ENCODE measurements around the gene RIC3.

RIC3 gene

DNA sequence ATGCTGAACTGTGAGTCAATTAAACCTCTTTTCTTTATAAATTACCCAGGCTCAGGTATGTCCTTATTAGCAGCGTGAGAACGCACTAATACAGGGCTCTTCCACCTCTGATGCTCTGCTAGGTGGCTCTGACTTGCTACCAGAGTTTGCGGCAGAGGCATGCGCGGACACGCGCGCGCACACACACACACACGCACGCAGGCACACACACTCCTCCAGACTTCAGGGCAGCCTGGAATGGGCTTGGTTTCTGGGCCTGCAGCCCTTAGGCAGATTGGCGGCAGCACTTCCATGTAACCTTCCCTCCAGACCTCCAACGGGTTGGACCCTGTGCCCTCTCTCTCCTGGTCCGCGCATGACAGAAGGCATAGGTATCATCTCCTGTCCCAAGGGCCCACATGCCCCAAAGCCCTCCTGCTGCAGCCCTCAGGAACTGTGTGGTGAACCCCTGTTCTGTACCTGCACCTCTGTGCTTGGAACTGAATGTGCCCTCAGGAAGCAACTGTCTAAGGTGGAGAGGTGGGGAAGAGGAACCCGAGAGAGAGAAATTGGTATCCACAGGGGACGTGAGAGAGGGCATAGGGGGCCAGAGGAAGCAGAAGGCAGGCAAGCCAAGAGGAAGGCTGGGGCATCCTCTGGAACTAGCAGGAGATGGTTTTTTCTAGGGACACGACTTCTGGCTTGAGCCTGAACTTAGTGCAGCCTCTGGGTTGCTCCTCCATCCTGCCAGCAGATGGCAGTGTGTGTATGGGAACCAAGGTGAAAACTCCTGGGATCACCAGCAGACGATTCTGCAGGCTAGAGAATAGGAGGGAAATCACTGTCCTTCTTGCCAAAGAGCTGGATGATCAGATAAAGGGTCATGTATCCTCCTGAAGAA lies 23.4 kb upstream of the RIC3 start:
- ChIA-PET POLR2A (no interaction called here), CTCF (interaction anchor here (0.7 to 7.1 kb wide), 18 partner anchors 15 to 377 kb away, joined by 3 to 156 read pairs (median 4); partner anchors contain the start of gene LMO1)
- H3K27me3 ChIP-seq (replicated peaks in 2 of 5; ENCODE audit: control insufficient read depth in 4 of 5, insufficient read depth in 5 of 5, low read length in 4 of 5), result no peaks in the 10 kb centered on the region
- 78% methylated on average over 18 of the region's 19 CpGs for WGBS (ENCODE audit: insufficient coverage)
- no peaks in the 10 kb centered on the region for H3K36me3 ChIP-seq (ENCODE audit: control insufficient read depth in 4 of 4, insufficient read depth in 4 of 4, low read length in 3 of 4)
- no peaks in the 10 kb centered on the region for H3K9me3 ChIP-seq (ENCODE audit: control extremely low read depth in 1 of 5, control insufficient read depth in 4 of 5, insufficient read depth in 2 of 5, low read depth in 1 of 5, low read length in 4 of 5)
- H3K27ac ChIP-seq (ENCODE audit: insufficient read depth in 1 of 2, low read depth in 1 of 2, low read length in 2 of 2, poor library complexity in 1 of 2, severe bottlenecking in 2 of 2), result no peak overlapping the region
- DNase-seq, result peak; percentile 62 to 76 (median 63)
- H3K4me3 ChIP-seq (ENCODE audit: control insufficient read depth in 1 of 7, extremely low read depth in 1 of 7, insufficient read depth in 4 of 7, low read depth in 2 of 7, low read length in 6 of 7), result no peak overlapping the region
- peaks cover 0 to 10% (median 6%) of the 10 kb centered on the region in 4 experiments for H3K4me1 ChIP-seq (ENCODE audit: control extremely low read depth in 1 of 4, control insufficient read depth in 4 of 4, insufficient read depth in 4 of 4, low read length in 3 of 4)

DNA sequence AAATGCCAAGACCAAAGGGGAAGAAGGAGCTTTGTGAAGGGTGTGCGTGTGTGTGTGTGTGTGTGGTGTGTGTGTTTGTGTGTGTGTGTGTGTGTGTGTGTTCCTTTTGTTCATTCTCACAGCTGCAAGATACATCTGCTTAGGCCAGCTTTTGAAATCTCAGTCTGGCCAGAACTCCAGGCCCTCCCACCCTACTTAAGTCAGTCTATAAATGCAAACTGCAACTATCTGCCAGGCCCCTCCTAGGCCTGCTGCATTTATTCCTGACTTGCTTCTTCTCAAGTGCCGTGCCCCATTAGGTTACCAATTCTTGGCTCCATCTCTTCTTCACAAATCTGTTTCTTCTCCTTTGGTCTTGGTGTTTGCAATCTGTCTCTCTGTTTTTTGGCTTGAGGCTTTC lies 21.6 kb upstream of the RIC3 start:
- WGBS (ENCODE audit: insufficient coverage), result 100% methylated on average over 1 of the region's 2 CpGs
- no peaks in the 10 kb centered on the region for H3K27me3 ChIP-seq (replicated peaks in 2 of 5; ENCODE audit: control insufficient read depth in 4 of 5, insufficient read depth in 5 of 5, low read length in 4 of 5)
- H3K4me3 ChIP-seq (ENCODE audit: control insufficient read depth in 1 of 7, extremely low read depth in 1 of 7, insufficient read depth in 4 of 7, low read depth in 2 of 7, low read length in 6 of 7), result no peak overlapping the region
- no peak for DNase-seq
- no peak overlapping the region for H3K27ac ChIP-seq (ENCODE audit: insufficient read depth in 1 of 2, low read depth in 1 of 2, low read length in 2 of 2, poor library complexity in 1 of 2, severe bottlenecking in 2 of 2)
- peaks cover 0 to 4% (median 0%) of the 10 kb centered on the region in 4 experiments for H3K4me1 ChIP-seq (ENCODE audit: control extremely low read depth in 1 of 4, control insufficient read depth in 4 of 4, insufficient read depth in 4 of 4, low read length in 3 of 4)
- POLR2A ChIA-PET, result interaction anchor here (0.6 kb wide), 1 partner anchor 14 kb away, joined by 3 read pairs; no protein-coding TSS in a partner anchor
- no peaks in the 10 kb centered on the region for H3K36me3 ChIP-seq (ENCODE audit: control insufficient read depth in 4 of 4, insufficient read depth in 4 of 4, low read length in 3 of 4)
- H3K9me3 ChIP-seq (ENCODE audit: control extremely low read depth in 1 of 5, control insufficient read depth in 4 of 5, insufficient read depth in 2 of 5, low read depth in 1 of 5, low read length in 4 of 5), result no peaks in the 10 kb centered on the region
- CTCF ChIA-PET, result interaction anchor here (0.6 to 3.0 kb wide), 12 partner anchors 14 to 377 kb away, joined by 3 to 23 read pairs (median 4); partner anchors contain the start of gene LMO1

GRCh38 chr11:8186429-8186828 lies 17.6 kb upstream of the RIC3 start:
- WGBS (ENCODE audit: insufficient coverage), result no CpG with 5 or more reads among the region's 2 CpGs
- Histone ChIP-seq H3K4me3 (ENCODE audit: control insufficient read depth in 1 of 7, extremely low read depth in 1 of 7, insufficient read depth in 4 of 7, low read depth in 2 of 7, low read length in 6 of 7) (no peak overlapping the region), H3K27ac (ENCODE audit: insufficient read depth in 1 of 2, low read depth in 1 of 2, low read length in 2 of 2, poor library complexity in 1 of 2, severe bottlenecking in 2 of 2) (no peak overlapping the region), H3K9me3 (ENCODE audit: control extremely low read depth in 1 of 5, control insufficient read depth in 4 of 5, insufficient read depth in 2 of 5, low read depth in 1 of 5, low read length in 4 of 5) (peaks cover 0 to 18% (median 0%) of the 10 kb centered on the region in 5 experiments), H3K4me1 (ENCODE audit: control extremely low read depth in 1 of 4, control insufficient read depth in 4 of 4, insufficient read depth in 4 of 4, low read length in 3 of 4) (no peaks in the 10 kb centered on the region), H3K27me3 (replicated peaks in 2 of 5; ENCODE audit: control insufficient read depth in 4 of 5, insufficient read depth in 5 of 5, low read length in 4 of 5) (peaks cover 0 to 3% (median 2%) of the 10 kb centered on the region in 5 experiments), H3K36me3 (ENCODE audit: control insufficient read depth in 4 of 4, insufficient read depth in 4 of 4, low read length in 3 of 4) (no peaks in the 10 kb centered on the region)
- ChIA-PET CTCF (interaction anchor here (0.7 kb wide), 1 partner anchor 391 kb away, joined by 3 read pairs; no protein-coding TSS in a partner anchor), POLR2A (no interaction called here)
- no peak for DNase-seq

DNA sequence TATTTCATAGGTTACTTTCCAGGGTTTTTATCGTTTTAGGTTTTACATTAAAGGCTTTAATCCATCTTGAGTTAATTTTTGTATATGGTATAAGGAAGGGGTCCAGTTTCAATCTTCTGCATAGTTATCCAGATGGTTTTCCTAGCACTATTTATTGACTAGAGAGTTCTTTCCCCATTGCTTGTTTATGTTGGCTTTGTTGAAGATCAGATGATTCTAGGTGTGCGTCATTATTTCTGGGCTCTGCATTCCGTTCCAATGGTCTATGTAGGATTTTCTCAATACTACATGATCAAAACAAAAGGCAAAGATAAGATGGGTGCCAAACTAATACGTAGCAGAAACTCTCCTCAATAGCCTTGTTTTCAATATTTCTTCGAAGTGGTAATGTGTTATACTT lies 14.3 kb upstream of the RIC3 start:
- ChIA-PET POLR2A (no interaction called here), CTCF (interaction anchor here (1.6 kb wide), 1 partner anchor 13 kb away, joined by 5 read pairs; no protein-coding TSS in a partner anchor)
- Histone ChIP-seq H3K9me3 (ENCODE audit: control extremely low read depth in 1 of 5, control insufficient read depth in 4 of 5, insufficient read depth in 2 of 5, low read depth in 1 of 5, low read length in 4 of 5) (peaks cover 0 to 18% (median 0%) of the 10 kb centered on the region in 5 experiments), H3K4me1 (ENCODE audit: control extremely low read depth in 1 of 4, control insufficient read depth in 4 of 4, insufficient read depth in 4 of 4, low read length in 3 of 4) (no peaks in the 10 kb centered on the region), H3K4me3 (ENCODE audit: control insufficient read depth in 1 of 7, extremely low read depth in 1 of 7, insufficient read depth in 4 of 7, low read depth in 2 of 7, low read length in 6 of 7) (no peak overlapping the region), H3K36me3 (ENCODE audit: control insufficient read depth in 4 of 4, insufficient read depth in 4 of 4, low read length in 3 of 4) (no peaks in the 10 kb centered on the region), H3K27me3 (replicated peaks in 2 of 5; ENCODE audit: control insufficient read depth in 4 of 5, insufficient read depth in 5 of 5, low read length in 4 of 5) (peaks cover 0 to 23% (median 7%) of the 10 kb centered on the region in 5 experiments), H3K27ac (ENCODE audit: insufficient read depth in 1 of 2, low read depth in 1 of 2, low read length in 2 of 2, poor library complexity in 1 of 2, severe bottlenecking in 2 of 2) (no peak overlapping the region)
- DNase-seq, result no peak
- WGBS (ENCODE audit: insufficient coverage), result no CpG with 5 or more reads among the region's 5 CpGs

- Histone ChIP-seq H3K4me1 (ENCODE audit: control extremely low read depth in 1 of 4, control insufficient read depth in 4 of 4, insufficient read depth in 4 of 4, low read length in 3 of 4) (no peaks in the 10 kb centered on the region), H3K4me3 (ENCODE audit: control insufficient read depth in 1 of 7, extremely low read depth in 1 of 7, insufficient read depth in 4 of 7, low read depth in 2 of 7, low read length in 6 of 7) (no peak overlapping the region), H3K9me3 (ENCODE audit: control extremely low read depth in 1 of 5, control insufficient read depth in 4 of 5, insufficient read depth in 2 of 5, low read depth in 1 of 5, low read length in 4 of 5) (peaks cover 0 to 18% (median 0%) of the 10 kb centered on the region in 5 experiments), H3K36me3 (ENCODE audit: control insufficient read depth in 4 of 4, insufficient read depth in 4 of 4, low read length in 3 of 4) (no peaks in the 10 kb centered on the region), H3K27ac (ENCODE audit: insufficient read depth in 1 of 2, low read depth in 1 of 2, low read length in 2 of 2, poor library complexity in 1 of 2, severe bottlenecking in 2 of 2) (no peak overlapping the region), H3K27me3 (replicated peaks in 2 of 5; ENCODE audit: control insufficient read depth in 4 of 5, insufficient read depth in 5 of 5, low read length in 4 of 5) (peaks cover 0 to 27% (median 7%) of the 10 kb centered on the region in 5 experiments)
- CTCF ChIA-PET, result no interaction called here
- POLR2A ChIA-PET, result no interaction called here
- no peak for DNase-seq
- WGBS (ENCODE audit: insufficient coverage), result 40% methylated on average over 3 of the region's 4 CpGs
Observed at GRCh38 chr11:8180469-8180868, 11.6 kb upstream of the RIC3 start.

GRCh38 chr11:8178297-8178696 lies 9.5 kb upstream of the RIC3 start:
- ChIA-PET POLR2A (interaction anchor here (0.6 kb wide), 1 partner anchor 58 kb away, joined by 4 read pairs; no protein-coding TSS in a partner anchor), CTCF (interaction anchor here (1.0 to 1.3 kb wide), 2 partner anchors 8 to 69 kb away, joined by 3 to 4 read pairs; no protein-coding TSS in a partner anchor)
- 100% methylated on average over 1 of the region's 1 CpG for WGBS (ENCODE audit: insufficient coverage)

GRCh38 chr11:8177136-8177535 lies 8.3 kb upstream of the RIC3 start:
- ChIA-PET CTCF (interaction anchor here (1.3 kb wide), 1 partner anchor 70 kb away, joined by 3 read pairs; no protein-coding TSS in a partner anchor), POLR2A (no interaction called here)
- no peak overlapping the region for H3K27ac ChIP-seq (ENCODE audit: insufficient read depth in 1 of 2, low read depth in 1 of 2, low read length in 2 of 2, poor library complexity in 1 of 2, severe bottlenecking in 2 of 2)
- no peaks in the 10 kb centered on the region for H3K9me3 ChIP-seq (ENCODE audit: control extremely low read depth in 1 of 5, control insufficient read depth in 4 of 5, insufficient read depth in 2 of 5, low read depth in 1 of 5, low read length in 4 of 5)
- 79% methylated on average over 4 of the region's 5 CpGs for WGBS (ENCODE audit: insufficient coverage)
- no peaks in the 10 kb centered on the region for H3K4me1 ChIP-seq (ENCODE audit: control extremely low read depth in 1 of 4, control insufficient read depth in 4 of 4, insufficient read depth in 4 of 4, low read length in 3 of 4)
- H3K4me3 ChIP-seq (ENCODE audit: control insufficient read depth in 1 of 7, extremely low read depth in 1 of 7, insufficient read depth in 4 of 7, low read depth in 2 of 7, low read length in 6 of 7), result no peak overlapping the region
- peaks cover 0 to 31% (median 11%) of the 10 kb centered on the region in 5 experiments for H3K27me3 ChIP-seq (replicated peaks in 2 of 5; ENCODE audit: control insufficient read depth in 4 of 5, insufficient read depth in 5 of 5, low read length in 4 of 5)
- no peaks in the 10 kb centered on the region for H3K36me3 ChIP-seq (ENCODE audit: control insufficient read depth in 4 of 4, insufficient read depth in 4 of 4, low read length in 3 of 4)
- DNase-seq, result no peak

More at GRCh38 chr11:8178297-8178696, 9.5 kb upstream of the RIC3 start:
- H3K4me3 ChIP-seq (ENCODE audit: control insufficient read depth in 1 of 7, extremely low read depth in 1 of 7, insufficient read depth in 4 of 7, low read depth in 2 of 7, low read length in 6 of 7), result no peak overlapping the region
- H3K27ac ChIP-seq (ENCODE audit: insufficient read depth in 1 of 2, low read depth in 1 of 2, low read length in 2 of 2, poor library complexity in 1 of 2, severe bottlenecking in 2 of 2), result no peak overlapping the region
- peaks cover 0 to 7% (median 0%) of the 10 kb centered on the region in 5 experiments for H3K9me3 ChIP-seq (ENCODE audit: control extremely low read depth in 1 of 5, control insufficient read depth in 4 of 5, insufficient read depth in 2 of 5, low read depth in 1 of 5, low read length in 4 of 5)
- H3K36me3 ChIP-seq (ENCODE audit: control insufficient read depth in 4 of 4, insufficient read depth in 4 of 4, low read length in 3 of 4), result no peaks in the 10 kb centered on the region
- no peak for DNase-seq
- peaks cover 0 to 30% (median 11%) of the 10 kb centered on the region in 5 experiments for H3K27me3 ChIP-seq (replicated peaks in 2 of 5; ENCODE audit: control insufficient read depth in 4 of 5, insufficient read depth in 5 of 5, low read length in 4 of 5)
- H3K4me1 ChIP-seq (ENCODE audit: control extremely low read depth in 1 of 4, control insufficient read depth in 4 of 4, insufficient read depth in 4 of 4, low read length in 3 of 4), result no peaks in the 10 kb centered on the region
